ENCODE results near the gene VPS16. TPM values are rescaled to one million over a fixed set of nuclear protein-coding genes. Genes with fewer than 3 reads are reported as not detected.

VPS16 gene
- total RNA-seq, 1 donor from 2014 or later = 49.9 TPM

DNA sequence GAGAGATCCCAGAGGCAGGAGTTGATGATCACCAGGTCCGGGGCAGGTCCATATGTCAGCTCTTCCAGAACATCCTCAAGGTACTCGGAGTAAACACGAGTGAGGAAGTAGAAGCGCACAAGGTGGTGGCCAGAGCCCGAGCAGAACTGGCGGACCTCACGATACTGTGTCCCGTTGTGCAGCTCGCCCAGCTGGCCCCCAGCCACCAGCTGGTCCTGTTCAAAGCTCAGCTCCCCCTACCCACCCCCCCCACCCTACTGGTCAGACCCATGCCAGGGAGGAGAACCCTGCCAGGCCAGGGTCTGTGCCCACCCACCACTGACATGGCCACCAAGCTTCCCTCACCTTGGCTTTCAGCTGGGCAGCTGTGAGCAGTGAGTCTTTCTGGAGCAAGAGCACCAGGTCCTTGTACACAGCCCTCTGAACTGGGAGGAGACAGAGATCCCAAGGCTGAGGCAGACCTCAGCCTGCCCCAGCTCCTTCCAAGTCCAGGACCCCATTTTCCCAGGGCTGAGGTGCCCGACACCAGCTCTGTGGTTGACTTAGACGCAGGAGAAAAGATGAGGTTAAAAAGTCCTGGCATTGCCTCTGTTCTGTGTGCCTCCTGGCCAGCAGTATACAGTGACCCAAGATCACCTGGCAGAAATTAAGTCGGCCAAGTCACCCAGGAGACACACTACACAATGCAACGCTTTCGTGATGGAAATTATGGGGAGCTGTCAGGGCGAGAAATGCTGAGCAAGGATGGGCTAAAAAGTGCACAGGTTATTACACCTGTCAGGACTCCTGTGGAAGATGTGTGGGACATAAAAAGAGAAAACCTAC is 1.5 kb upstream of the VPS16 start:
- Mint-ChIP-seq H3K27me3 (no peaks in the 10 kb centered on the region), H3K9me3 (no peaks in the 10 kb centered on the region), H3K4me3 (peak overlapping the region; percentile 91), H3K36me3 (peaks cover 15% of the 10 kb centered on the region), H3K4me1 (ENCODE audit: unreplicated experiment) (peaks cover 11% of the 10 kb centered on the region), H3K27ac (peak overlapping the region; percentile 78)
- no peak for DNase-seq (ENCODE audit: extremely low spot score, unreplicated experiment)
- TF ChIP-seq, protein P1, sequence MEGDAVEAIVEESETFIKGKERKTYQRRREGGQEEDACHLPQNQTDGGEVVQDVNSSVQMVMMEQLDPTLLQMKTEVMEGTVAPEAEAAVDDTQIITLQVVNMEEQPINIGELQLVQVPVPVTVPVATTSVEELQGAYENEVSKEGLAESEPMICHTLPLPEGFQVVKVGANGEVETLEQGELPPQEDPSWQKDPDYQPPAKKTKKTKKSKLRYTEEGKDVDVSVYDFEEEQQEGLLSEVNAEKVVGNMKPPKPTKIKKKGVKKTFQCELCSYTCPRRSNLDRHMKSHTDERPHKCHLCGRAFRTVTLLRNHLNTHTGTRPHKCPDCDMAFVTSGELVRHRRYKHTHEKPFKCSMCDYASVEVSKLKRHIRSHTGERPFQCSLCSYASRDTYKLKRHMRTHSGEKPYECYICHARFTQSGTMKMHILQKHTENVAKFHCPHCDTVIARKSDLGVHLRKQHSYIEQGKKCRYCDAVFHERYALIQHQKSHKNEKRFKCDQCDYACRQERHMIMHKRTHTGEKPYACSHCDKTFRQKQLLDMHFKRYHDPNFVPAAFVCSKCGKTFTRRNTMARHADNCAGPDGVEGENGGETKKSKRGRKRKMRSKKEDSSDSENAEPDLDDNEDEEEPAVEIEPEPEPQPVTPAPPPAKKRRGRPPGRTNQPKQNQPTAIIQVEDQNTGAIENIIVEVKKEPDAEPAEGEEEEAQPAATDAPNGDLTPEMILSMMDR (conservative IDR thresholded peaks at IDR 0.05) = no peak

- no peaks in the 10 kb centered on the region for H3K27me3 Mint-ChIP-seq
Observed at GRCh38 chr20:2839732-2840137, 810 bp upstream of the VPS16 start.

DNA sequence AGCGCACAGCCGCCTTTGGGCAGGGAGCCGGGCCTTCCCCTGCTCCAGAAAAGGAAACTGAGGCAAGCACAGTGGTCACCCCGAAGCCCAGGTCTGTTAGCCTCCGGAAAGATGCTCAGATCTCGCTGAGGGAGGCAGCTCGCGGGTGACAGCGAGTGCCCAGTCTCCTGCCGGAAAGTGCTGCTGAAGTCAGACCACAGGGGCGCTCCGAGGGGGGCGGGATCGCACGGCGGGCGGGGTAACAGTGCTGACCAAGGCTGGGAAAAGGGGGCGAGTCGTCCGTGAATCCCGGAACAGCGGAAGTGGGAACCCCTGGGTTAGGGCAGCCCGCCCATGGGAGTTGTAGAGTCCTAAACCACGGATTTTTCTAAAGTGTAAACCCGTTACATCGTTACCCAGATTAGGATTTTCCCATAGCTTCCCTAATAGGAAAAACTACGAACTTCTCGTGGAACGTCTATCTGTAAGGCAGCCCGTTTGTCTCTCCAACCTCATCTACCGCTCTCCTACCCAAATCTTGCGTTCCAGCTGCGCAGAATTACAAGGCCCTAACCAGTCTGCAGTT is 504 bp downstream of the VPS16 start:
- Mint-ChIP-seq H3K36me3 (peaks cover 15% of the 10 kb centered on the region), H3K27ac (peak overlapping the region; percentile 42)

More at GRCh38 chr20:2839732-2840137, 810 bp upstream of the VPS16 start:
- DNase-seq (ENCODE audit: extremely low spot score, unreplicated experiment) = no peak
- peaks cover 15% of the 10 kb centered on the region for H3K36me3 Mint-ChIP-seq
- peak overlapping the region; percentile 78 for H3K27ac Mint-ChIP-seq
- H3K4me1 Mint-ChIP-seq (ENCODE audit: unreplicated experiment) = peaks cover 11% of the 10 kb centered on the region
- H3K4me3 Mint-ChIP-seq = peak overlapping the region; percentile 91
- TF ChIP-seq, protein P1 (conservative IDR thresholded peaks at IDR 0.05) = no peak
- H3K9me3 Mint-ChIP-seq = no peaks in the 10 kb centered on the region

DNA sequence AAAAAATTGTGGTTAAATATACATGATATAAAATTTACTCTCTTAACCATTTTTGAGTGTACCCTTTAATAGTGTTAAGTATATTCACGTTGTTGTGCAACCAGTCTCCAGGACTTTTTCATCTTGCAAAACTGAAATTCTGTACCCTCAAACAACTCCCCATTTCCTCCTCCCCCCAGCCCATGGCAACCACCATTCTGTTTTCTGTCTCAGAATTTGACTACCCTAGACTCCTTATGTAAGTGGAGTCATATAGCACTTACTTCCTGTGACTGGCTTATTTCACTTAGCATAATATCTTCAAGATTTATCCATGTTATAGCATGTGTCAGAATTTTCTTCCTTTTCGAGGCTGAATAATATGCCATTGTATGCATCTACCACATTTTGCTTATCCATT is 5.1 kb downstream of the VPS16 start:
- Mint-ChIP-seq H3K27me3 (no peaks in the 10 kb centered on the region), H3K9me3 (no peaks in the 10 kb centered on the region), H3K4me3 (no peak overlapping the region), H3K27ac (no peak overlapping the region), H3K4me1 (ENCODE audit: unreplicated experiment) (peaks cover 4% of the 10 kb centered on the region), H3K36me3 (no peaks in the 10 kb centered on the region)
- DNase-seq (ENCODE audit: extremely low spot score, unreplicated experiment) = no peak
- TF ChIP-seq, protein P1 (conservative IDR thresholded peaks at IDR 0.05) = no peak

More for the DNA sequence above, 504 bp downstream of the VPS16 start:
- peak overlapping the region; percentile 89 for H3K4me3 Mint-ChIP-seq
- H3K27me3 Mint-ChIP-seq = no peaks in the 10 kb centered on the region
- H3K9me3 Mint-ChIP-seq = no peaks in the 10 kb centered on the region
- TF ChIP-seq, protein P1 (conservative IDR thresholded peaks at IDR 0.05) = no peak
- no peak for DNase-seq (ENCODE audit: extremely low spot score, unreplicated experiment)
- peaks cover 11% of the 10 kb centered on the region for H3K4me1 Mint-ChIP-seq (ENCODE audit: unreplicated experiment)

- Mint-ChIP-seq H3K4me3 (no peak overlapping the region), H3K4me1 (ENCODE audit: unreplicated experiment) (no peaks in the 10 kb centered on the region), H3K36me3 (no peaks in the 10 kb centered on the region), H3K27ac (no peak overlapping the region), H3K27me3 (no peaks in the 10 kb centered on the region), H3K9me3 (no peaks in the 10 kb centered on the region)
- no peak for DNase-seq (ENCODE audit: extremely low spot score, unreplicated experiment)
- TF ChIP-seq, protein P1 (conservative IDR thresholded peaks at IDR 0.05) = no peak
Observed at GRCh38 chr20:2846698-2847097, 6.2 kb downstream of the VPS16 start.
